IgD-negative memory B cell (primary cell): Measurements from ENCODE around the gene SLC19A1. TPM values are rescaled to one million over a fixed set of nuclear protein-coding genes. Genes with fewer than 3 reads are reported as not detected.
A peak's percentile ranks its signal among the peaks of the same experiment; 100 is the strongest.

Experiments used
- H3K27ac Mint-ChIP-seq, 3 donors: one replicate each; pipeline ENCODE4 v1.8.0; 2020 to 2022; ENCODE audit warnings: mild to moderate bottlenecking in 3 of 3, mixed read lengths in 3 of 3, moderate library complexity in 1 of 3
- H3K27me3 Mint-ChIP-seq: one replicate; pipeline ENCODE4 v1.8.0; 2021; ENCODE audit warnings: mixed read lengths
- H3K36me3 Mint-ChIP-seq: one replicate; pipeline ENCODE4 v1.8.0; 2020; ENCODE audit warnings: mild to moderate bottlenecking, mixed read lengths
- H3K4me1 Mint-ChIP-seq, 3 donors: one replicate each; pipeline ENCODE4 v1.8.0; 2020 to 2022; ENCODE audit warnings: mixed read lengths in 3 of 3, mild to moderate bottlenecking in 1 of 3
- H3K4me3 Mint-ChIP-seq, 4 donors: one replicate each; pipeline ENCODE4 v1.8.0; 2020 to 2022; ENCODE audit warnings: mild to moderate bottlenecking in 4 of 4, mixed read lengths in 4 of 4, moderate library complexity in 3 of 4
- H3K9me3 Mint-ChIP-seq, 3 donors: one replicate each; pipeline ENCODE4 v1.8.0; 2020 to 2021; ENCODE audit warnings: mixed read lengths in 3 of 3, mild to moderate bottlenecking in 1 of 3
- polyA plus RNA-seq: library from polyadenylated mRNA; unstranded; fragments of 300-500 nt; fragmentation: Illumina TruSeq; gene quantifications from one replicate; pipeline ENCODE4 v1.2.3, GENCODE V29; 2021

Gene SLC19A1
- polyA plus RNA-seq, 1 donor from 2014 or later: 15.2 TPM

DNA sequence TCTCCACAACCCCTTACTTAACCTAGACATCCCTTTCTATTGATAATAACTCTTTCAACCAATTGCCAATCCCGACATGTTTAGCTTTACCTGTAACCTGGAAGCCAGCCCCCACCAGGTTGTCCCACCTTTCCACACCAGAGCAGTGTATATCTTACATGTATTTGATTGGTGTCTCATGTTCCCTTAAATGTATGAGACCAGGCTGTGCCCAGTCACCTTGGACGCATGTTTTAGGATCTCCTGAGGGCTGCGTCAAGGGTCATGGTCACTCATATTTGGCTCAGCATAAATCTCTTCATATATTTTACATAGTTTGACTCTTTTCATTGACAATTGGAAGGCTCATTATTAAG lies 5.3 kb upstream of the SLC19A1 start:
- H3K4me3 Mint-ChIP-seq: peak overlapping the region in 2 of 4 donors; percentile 9 to 69
- H3K9me3 Mint-ChIP-seq: no peaks in the 10 kb centered on the region
- no peaks in the 10 kb centered on the region for H3K27me3 Mint-ChIP-seq

DNA sequence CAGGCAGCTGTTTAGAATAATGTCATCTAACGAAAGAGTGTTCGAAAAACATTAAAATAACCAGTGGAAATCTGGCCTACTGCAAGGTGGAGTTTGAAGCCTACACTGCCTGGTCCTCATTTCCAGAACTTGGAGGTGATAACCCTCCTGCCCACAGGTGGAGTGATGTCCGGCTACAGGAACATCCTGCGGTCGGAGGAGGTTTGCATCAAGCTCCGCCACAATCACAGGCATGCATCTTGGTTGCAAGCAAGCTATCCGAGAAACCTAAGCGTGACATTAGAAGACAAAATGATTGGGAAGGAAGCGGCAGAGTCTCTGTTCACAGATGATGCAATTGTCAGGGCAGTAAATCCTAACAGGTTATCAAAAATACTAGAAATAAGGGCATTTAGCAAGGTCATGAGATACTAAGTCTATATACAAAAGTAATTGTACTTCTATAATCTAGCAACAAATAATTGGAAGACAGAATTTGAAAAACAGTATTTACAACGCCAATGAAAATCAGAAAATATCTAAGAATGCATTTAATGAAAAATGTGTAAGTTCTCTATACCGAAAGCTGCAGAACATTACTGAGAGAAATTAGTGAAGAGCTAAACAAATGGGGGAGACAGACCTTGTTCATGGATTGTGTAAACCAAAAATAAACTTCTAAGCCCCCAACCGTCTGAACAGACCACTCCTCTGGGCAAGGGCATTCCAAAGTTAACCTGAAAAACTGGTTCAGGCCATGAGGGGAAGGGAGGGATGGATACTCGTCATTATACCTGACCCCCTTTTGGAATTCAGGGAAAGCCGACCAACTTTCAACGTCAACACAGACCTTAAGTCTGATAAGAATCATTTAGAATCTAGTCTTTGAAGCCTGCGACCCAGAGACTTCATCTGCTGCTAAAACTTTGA lies 4.7 kb upstream of the SLC19A1 start:
- Mint-ChIP-seq H3K4me3 (peak overlapping the region in 1 of 4 donors; percentile 69), H3K36me3 (no peaks in the 10 kb centered on the region), H3K27ac (peak overlapping the region in 2 of 3 donors; percentile 26 to 33), H3K4me1 (peaks cover 21 to 26% (median 25%) of the 10 kb centered on the region in 3 donors), H3K27me3 (no peaks in the 10 kb centered on the region), H3K9me3 (no peaks in the 10 kb centered on the region)

More for the DNA sequence above, 5.3 kb upstream of the SLC19A1 start:
- Mint-ChIP-seq H3K4me1 (peaks cover 21 to 28% (median 26%) of the 10 kb centered on the region in 3 donors), H3K36me3 (no peaks in the 10 kb centered on the region), H3K27ac (peak overlapping the region in 1 of 3 donors; percentile 33)

DNA sequence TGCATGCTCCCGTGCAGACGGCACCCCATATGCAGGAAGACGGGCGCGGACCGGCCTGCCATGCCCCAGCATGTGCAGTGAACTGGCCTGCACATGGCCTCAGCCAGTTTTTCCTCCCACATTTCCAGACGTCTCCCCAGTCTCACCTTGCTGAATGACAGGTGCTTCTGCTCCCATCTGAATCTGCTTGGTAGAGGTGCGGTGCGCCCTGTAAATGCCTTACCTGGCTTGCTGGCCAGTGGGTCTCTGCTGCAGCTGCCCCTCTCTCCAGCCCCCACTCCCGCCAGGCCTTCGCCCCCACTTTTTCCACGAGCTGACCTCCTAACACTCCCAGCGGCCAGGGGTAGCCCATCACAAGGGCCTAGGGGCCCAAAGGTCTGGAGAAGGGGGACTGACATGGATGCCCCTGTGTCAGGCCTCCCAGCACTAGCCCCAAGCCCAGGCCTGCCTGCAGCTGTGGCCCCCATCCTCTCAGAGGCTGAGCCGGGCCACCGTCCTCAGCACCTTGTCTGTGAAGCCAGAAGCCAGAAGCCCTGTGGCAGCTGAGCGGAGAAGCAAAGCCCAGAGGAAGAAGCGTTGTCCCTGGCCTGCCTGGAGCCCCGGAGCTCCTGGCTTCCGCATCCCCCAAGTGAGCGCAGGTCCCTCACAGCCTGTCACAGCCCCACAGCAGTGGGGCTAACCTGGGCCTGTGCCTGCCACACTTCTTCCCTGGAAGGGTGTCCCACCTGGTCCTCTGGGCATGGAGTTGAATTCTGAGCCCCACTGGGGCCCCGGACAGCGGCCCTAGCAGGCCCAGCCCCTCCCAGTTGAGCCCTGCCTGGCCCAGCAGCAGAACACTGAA lies 3.7 kb upstream of the SLC19A1 start:
- Mint-ChIP-seq H3K4me1 (peaks cover 15 to 19% (median 17%) of the 10 kb centered on the region in 3 donors), H3K36me3 (no peaks in the 10 kb centered on the region), H3K27me3 (no peaks in the 10 kb centered on the region), H3K9me3 (no peaks in the 10 kb centered on the region), H3K27ac (peak overlapping the region in 1 of 3 donors; percentile 33), H3K4me3 (peak overlapping the region; percentile 14 to 69 (median 49))

DNA sequence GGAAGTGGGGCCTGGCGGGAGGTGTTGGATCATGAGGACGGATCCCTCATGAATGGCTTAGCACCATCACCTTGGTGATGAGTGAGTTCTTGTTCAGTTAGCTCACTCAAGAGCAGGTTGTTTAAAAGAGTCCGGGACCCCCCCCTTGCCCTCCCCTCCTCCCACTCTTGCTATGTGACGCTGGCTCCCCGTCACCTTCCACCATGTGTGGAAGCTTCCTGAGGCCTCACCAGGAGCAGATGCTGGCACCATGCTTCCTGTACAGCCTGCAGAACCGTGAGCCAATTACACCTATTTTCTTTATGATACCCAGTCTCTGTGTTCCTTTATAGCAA lies 3.0 kb upstream of the SLC19A1 start:
- Mint-ChIP-seq H3K9me3 (no peaks in the 10 kb centered on the region), H3K4me3 (peak overlapping the region in 2 of 4 donors; percentile 61 to 75), H3K4me1 (peaks cover 10 to 18% (median 15%) of the 10 kb centered on the region in 3 donors), H3K27me3 (no peaks in the 10 kb centered on the region), H3K36me3 (no peaks in the 10 kb centered on the region), H3K27ac (no peak overlapping the region)

DNA sequence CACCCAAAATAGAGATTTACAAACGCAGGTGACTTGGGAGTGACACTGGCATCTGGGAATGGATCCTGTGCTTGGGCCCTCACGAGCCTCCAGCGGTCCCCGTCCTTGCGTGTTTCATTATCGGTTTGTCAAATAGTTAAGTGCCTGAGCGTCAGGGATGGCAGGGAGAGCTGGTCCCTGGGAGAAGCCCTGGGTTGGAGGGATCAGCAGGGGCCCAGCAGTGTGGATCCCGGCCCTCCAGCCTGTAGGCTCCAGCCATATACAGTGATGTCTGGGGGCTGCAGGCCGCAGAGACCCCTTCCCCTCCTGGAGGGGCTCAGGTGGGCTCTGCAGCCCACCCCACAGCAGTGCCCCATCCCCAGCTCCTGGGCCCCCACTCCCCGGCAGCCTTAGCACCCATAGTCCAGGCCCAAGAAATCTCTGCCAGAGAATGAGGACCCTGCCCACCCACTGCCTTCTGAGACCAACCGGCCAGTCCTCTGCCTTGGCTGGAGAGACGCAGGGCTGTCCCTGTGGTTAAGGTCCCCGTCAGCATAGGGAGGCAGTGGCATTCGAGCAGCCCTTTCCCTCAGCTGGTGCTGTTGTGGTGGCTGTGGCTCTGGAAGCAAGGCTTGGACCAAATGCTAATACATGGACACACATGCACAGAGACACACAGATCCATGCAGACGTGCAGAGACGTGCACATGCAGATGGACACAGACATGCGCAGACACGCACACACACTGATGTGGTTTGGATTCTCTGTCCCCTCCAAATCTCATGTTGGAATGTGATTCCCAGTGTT lies 2.4 kb upstream of the SLC19A1 start:
- Mint-ChIP-seq H3K27ac (no peak overlapping the region), H3K4me3 (peak overlapping the region in 2 of 4 donors; percentile 11 to 75), H3K9me3 (no peaks in the 10 kb centered on the region), H3K36me3 (no peaks in the 10 kb centered on the region), H3K4me1 (peaks cover 7 to 15% (median 13%) of the 10 kb centered on the region in 3 donors), H3K27me3 (no peaks in the 10 kb centered on the region)

DNA sequence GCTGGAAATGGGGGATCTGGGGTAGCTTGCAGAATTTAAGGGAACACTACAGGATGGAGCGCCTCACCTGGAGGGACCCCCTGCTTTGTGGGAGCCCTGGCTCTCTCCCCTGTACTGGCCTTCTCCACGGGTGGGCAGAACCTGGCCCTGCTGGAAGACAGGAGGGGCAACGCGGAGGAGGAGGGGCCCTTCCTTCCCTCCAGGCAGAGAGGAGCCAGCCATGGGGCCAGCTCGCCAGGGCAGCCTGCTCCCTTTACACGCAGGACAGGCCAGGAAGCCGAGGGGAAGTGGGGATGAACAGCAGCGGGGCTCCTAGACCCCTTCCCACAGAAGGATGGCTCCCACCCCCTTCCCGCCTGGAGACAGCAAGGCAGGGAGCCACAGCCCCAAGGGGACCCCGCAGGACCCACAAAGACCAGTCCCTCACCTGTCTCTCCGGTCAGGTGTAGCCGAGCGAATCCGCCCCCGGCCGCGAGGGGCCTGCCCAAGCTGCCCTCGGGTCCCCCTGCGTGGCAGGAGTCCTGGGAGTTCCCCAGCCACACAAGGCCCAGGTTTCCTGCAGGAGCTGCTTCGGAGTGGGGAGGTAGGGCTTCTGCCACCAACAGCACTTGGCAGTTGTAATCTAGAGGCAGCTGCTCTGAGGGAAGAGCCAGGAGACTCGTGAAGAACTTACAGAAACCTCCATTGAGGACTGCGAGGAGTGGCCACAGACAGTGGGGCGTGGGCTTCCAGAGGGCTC lies 1.6 kb upstream of the SLC19A1 start:
- H3K4me1 Mint-ChIP-seq: peaks cover 4 to 15% (median 9%) of the 10 kb centered on the region in 3 donors
- H3K4me3 Mint-ChIP-seq: peak overlapping the region; percentile 60 to 77 (median 68)
- no peaks in the 10 kb centered on the region for H3K36me3 Mint-ChIP-seq
- H3K27ac Mint-ChIP-seq: no peak overlapping the region
- H3K9me3 Mint-ChIP-seq: no peaks in the 10 kb centered on the region
- no peaks in the 10 kb centered on the region for H3K27me3 Mint-ChIP-seq

DNA sequence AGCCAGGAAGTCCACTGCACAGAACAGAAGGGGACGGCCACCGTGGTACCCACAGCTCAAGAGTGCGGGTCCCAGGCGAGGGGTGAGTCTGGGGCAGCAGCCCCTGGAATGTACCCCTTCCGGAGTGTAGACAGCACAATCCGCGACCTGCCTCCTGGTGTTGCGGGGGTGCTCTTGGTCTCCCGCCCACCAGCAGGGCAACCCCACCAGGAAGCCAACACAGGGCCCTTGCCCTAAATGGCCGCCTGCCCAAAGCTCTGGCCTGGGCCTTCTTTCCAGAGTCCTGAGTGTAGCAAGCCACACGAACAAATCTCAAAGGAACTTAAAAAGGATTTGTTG lies 1.1 kb upstream of the SLC19A1 start:
- H3K9me3 Mint-ChIP-seq: no peaks in the 10 kb centered on the region
- H3K36me3 Mint-ChIP-seq: no peaks in the 10 kb centered on the region
- H3K4me1 Mint-ChIP-seq: peaks cover 4 to 15% (median 9%) of the 10 kb centered on the region in 3 donors
- H3K4me3 Mint-ChIP-seq: peak overlapping the region; percentile 48 to 77 (median 60)
- H3K27me3 Mint-ChIP-seq: no peaks in the 10 kb centered on the region
- no peak overlapping the region for H3K27ac Mint-ChIP-seq

DNA sequence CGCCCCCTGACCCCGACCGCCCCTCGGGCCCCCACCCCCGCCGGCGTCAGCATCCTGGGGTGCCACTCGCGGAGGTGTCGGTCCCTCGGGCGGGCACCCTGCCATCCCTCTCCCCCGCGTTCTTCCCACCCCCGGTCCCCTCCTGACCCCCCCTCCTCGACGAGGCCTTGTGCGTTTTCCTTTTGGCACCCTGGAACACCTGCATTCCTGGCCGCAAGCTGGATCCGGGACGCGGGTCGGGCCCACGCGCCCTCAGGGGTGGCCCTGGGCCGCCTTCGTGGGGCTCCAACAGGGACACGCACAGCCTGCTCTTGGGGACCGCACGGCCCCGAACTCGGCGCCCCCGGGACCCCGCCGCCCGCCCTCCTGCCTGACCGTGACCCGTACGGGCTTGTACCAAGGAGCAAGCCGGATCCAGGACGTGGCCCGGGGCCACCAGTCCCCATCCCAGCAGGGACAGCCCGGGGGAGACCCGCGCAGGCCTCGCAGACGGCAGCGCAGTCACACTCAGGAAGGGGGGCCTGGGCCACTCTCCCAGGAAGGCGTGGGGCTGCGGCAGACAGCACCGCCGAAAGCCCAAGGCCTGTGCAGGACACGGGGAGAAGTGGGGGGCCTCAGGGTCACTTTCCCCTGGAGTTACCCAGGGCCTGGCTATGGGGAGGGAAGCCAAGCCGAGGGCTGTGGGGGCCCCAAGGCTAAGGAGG lies 579 bp upstream of the SLC19A1 start:
- no peaks in the 10 kb centered on the region for H3K36me3 Mint-ChIP-seq
- H3K9me3 Mint-ChIP-seq: no peaks in the 10 kb centered on the region
- peak overlapping the region in 3 of 4 donors; percentile 48 to 77 (median 60) for H3K4me3 Mint-ChIP-seq
- H3K27me3 Mint-ChIP-seq: no peaks in the 10 kb centered on the region
- H3K27ac Mint-ChIP-seq: no peak overlapping the region
- peaks cover 4 to 12% (median 9%) of the 10 kb centered on the region in 3 donors for H3K4me1 Mint-ChIP-seq

DNA sequence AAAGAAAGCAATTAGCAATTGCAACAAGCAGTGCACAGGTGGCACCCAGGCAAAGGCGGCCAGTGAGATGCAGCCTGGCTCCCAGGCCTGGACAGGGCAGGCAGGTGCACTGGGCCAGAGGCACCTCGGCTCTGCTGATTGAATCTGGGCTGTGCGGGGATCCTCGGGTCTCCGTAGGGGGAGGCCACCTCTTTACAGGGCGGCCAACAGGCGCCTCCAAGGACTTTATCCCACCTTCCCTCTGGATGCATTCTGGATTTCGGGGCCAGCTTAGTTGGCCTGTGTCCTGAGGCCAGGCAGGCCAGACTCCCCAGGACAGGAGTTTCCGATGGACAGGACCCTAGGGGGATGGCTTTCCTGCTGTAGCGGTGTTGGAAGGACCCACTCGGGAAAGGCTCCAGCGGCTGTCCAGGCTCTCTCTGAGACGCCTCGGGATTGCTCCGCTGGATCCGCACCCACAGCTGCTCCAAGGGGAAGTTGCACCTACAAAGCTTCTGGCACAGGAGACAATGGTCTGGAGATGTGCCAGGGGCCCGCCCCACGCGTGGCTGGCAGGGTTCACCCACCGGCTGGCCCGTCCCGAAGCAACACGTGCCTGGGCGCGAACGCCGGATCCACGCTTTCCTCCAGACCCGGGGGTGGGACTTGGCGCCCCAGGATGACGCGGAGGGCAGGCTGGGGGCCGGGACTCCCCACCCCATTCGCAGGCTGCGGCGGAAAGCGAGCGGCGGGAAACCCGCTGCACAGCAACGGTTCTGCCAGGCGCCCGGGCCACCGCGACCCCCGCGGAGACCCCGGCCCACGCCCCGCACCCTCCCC lies 810 bp downstream of the SLC19A1 start:
- H3K4me3 Mint-ChIP-seq: peak overlapping the region; percentile 71 to 92 (median 84)
- H3K4me1 Mint-ChIP-seq: peaks cover 4 to 11% (median 9%) of the 10 kb centered on the region in 3 donors
- no peaks in the 10 kb centered on the region for H3K36me3 Mint-ChIP-seq
- no peaks in the 10 kb centered on the region for H3K9me3 Mint-ChIP-seq
- H3K27me3 Mint-ChIP-seq: no peaks in the 10 kb centered on the region
- peak overlapping the region in 2 of 3 donors; percentile 81 to 88 for H3K27ac Mint-ChIP-seq

DNA sequence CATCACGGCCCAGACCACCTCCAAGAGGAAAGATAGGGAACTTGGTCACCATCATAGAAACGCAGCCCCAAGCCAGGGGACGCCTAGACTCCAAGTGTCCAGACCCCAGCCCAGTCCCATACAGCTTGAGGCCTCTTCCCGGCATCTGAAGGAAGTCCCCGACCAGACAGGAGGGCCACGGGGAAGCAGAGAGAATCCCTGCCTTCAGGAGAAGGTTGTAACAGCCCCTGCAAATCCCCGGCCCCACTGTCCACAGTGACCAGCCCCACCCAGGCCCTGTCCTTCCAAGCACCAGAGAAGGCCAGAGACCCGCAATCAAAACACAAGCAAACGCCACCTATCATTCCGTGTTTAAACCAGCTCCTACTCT lies 1.7 kb downstream of the SLC19A1 start:
- Mint-ChIP-seq H3K27me3 (no peaks in the 10 kb centered on the region), H3K4me3 (peak overlapping the region; percentile 71 to 92 (median 84)), H3K27ac (peak overlapping the region in 2 of 3 donors; percentile 81 to 88), H3K36me3 (no peaks in the 10 kb centered on the region), H3K4me1 (peaks cover 6 to 11% (median 9%) of the 10 kb centered on the region in 3 donors), H3K9me3 (no peaks in the 10 kb centered on the region)

DNA sequence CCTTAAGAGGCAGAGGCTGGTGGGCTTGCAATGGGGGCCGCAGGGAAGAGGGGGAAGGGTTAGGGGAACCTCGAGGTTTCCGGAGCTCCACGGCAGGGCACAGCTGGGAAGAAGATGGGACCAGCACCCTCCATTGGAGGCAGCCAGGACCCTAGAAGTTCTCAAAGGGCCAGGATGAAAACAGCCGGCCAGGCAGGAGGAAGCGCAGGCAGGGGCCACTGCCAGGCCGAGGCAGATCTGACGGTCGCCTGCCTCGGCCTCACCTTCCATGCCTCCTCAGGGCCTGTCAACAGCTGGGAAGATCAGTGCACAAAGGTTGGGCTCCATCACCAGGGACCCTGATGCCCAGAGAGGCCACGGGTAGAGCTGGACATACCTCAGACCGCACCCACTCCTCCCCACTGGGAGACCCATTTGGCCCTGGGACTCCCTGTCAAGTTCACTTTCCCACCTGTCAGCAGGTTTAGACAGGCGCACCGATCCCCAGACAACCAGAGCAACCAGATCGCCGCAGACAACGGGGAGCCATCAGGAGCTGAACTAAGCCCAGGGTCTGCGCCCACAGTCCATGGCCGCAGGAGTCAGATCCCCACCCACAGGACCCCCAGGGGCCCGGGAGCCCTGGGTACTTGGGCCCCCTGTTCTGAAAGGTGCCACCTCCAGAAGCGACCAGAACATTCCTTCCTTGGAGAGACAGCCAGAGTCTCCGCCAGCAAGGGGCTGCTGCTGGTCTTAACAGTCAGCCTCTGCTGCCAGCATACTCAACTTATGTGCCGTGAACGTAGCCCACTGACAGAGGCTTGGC lies 2.2 kb downstream of the SLC19A1 start:
- H3K9me3 Mint-ChIP-seq: no peaks in the 10 kb centered on the region
- no peak overlapping the region for H3K27ac Mint-ChIP-seq
- H3K4me3 Mint-ChIP-seq: peak overlapping the region in 3 of 4 donors; percentile 71 to 92 (median 84)
- no peaks in the 10 kb centered on the region for H3K27me3 Mint-ChIP-seq
- no peaks in the 10 kb centered on the region for H3K36me3 Mint-ChIP-seq
- peaks cover 4 to 11% (median 9%) of the 10 kb centered on the region in 3 donors for H3K4me1 Mint-ChIP-seq

DNA sequence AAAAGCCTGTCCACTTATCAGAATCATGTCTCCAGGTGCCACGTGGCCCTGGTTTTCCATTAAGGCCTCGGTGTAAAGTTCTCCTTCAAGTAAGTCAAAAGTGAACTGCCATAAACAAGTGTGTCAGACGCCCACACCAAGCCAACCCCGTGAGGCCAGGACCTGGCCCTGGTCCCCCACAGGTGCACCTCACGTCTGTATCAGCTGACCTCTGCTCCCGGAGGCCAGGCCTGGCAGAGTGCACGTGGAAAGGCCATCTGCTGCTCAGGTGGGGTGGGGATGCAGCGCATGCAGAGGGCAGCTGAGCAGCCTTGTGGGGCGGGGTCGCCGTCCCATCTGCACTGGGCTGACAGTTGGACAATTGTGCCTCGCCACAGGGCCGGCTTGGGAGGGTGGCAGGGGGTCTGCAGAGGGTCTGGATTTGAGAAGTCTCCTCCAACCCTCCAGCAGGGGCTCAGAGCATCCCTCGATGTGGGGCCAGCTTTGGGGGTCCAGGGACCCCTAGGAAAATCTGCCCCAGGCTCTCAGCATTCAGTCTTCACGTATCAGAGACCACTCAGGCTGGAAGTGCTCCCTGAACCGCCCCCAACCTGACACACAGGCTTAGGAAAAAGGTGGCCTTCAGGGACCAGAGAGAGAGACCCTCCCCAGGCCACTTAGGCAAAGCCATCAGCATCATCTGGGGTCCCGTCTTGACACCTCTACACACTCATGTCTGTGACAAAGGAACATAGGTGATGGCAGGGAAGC lies 3.0 kb downstream of the SLC19A1 start:
- H3K36me3 Mint-ChIP-seq: no peaks in the 10 kb centered on the region
- H3K27me3 Mint-ChIP-seq: no peaks in the 10 kb centered on the region
- H3K4me1 Mint-ChIP-seq: peaks cover 4 to 11% (median 9%) of the 10 kb centered on the region in 3 donors
- peak overlapping the region in 1 of 4 donors; percentile 26 for H3K4me3 Mint-ChIP-seq
- no peak overlapping the region for H3K27ac Mint-ChIP-seq
- no peaks in the 10 kb centered on the region for H3K9me3 Mint-ChIP-seq
